Measurements from ENCODE around the gene KDM6A. TPM values are rescaled to one million over a fixed set of nuclear protein-coding genes. Genes with fewer than 3 reads are reported as not detected.
"Not testable (repeated sequence)": the region's sequence is repeated elsewhere in the genome, so short reads cannot be mapped to it uniquely, and the experiment has no call there.

The KDM6A gene
- total RNA-seq, 1 experiment from 2014 or later = 42.8 TPM

GRCh38 chrX:45063319-45064095 lies 190.5 kb downstream of the KDM6A start:
- no peak overlapping the region for H3K4me3 Mint-ChIP-seq (ENCODE audit: low read depth, unreplicated experiment)
- intact Hi-C loops (cut with micrococcal nuclease; ENCODE audit: unreplicated experiment) = no loop called here
- peak overlapping the region; percentile 67 for H3K27ac Mint-ChIP-seq (ENCODE audit: unreplicated experiment)
- no peak for TF ChIP-seq CTCF (IDR thresholded peaks at IDR 0.05; ENCODE audit: unreplicated experiment)
- BruUV-seq (replicated peaks) = no TSS peak
- no peak for DNase-seq
- no peaks in the 10 kb centered on the region for H3K9me3 Mint-ChIP-seq (ENCODE audit: low read depth, unreplicated experiment)
- CTCF ChIA-PET = no interaction called here
- peaks cover 7% of the 10 kb centered on the region for H3K36me3 Mint-ChIP-seq (ENCODE audit: insufficient read depth, unreplicated experiment)
- peaks cover 20% of the 10 kb centered on the region for H3K4me1 Mint-ChIP-seq (ENCODE audit: low read depth, unreplicated experiment)
- H3K27me3 Mint-ChIP-seq (ENCODE audit: unreplicated experiment) = no peaks in the 10 kb centered on the region

GRCh38 chrX:45068569-45068968 lies 195.6 kb downstream of the KDM6A start:
- Mint-ChIP-seq H3K36me3 (ENCODE audit: insufficient read depth, unreplicated experiment) (peaks cover 11% of the 10 kb centered on the region), H3K4me1 (ENCODE audit: low read depth, unreplicated experiment) (peaks cover 20% of the 10 kb centered on the region), H3K9me3 (ENCODE audit: low read depth, unreplicated experiment) (no peaks in the 10 kb centered on the region), H3K27ac (ENCODE audit: unreplicated experiment) (peak overlapping the region; percentile 5), H3K27me3 (ENCODE audit: unreplicated experiment) (no peaks in the 10 kb centered on the region), H3K4me3 (ENCODE audit: low read depth, unreplicated experiment) (no peak overlapping the region)
- no TSS peak for BruUV-seq (replicated peaks)
- DNase-seq = peak; percentile 2
- intact Hi-C loops (cut with micrococcal nuclease; ENCODE audit: unreplicated experiment) = no loop called here
- no peak for TF ChIP-seq CTCF (IDR thresholded peaks at IDR 0.05; ENCODE audit: unreplicated experiment)
- CTCF ChIA-PET = no interaction called here

GRCh38 chrX:45070116-45071007 lies 197.4 kb downstream of the KDM6A start:
- Mint-ChIP-seq H3K27me3 (ENCODE audit: unreplicated experiment) (no peaks in the 10 kb centered on the region), H3K36me3 (ENCODE audit: insufficient read depth, unreplicated experiment) (peaks cover 6% of the 10 kb centered on the region), H3K4me3 (ENCODE audit: low read depth, unreplicated experiment) (no peak overlapping the region), H3K9me3 (ENCODE audit: low read depth, unreplicated experiment) (no peaks in the 10 kb centered on the region), H3K4me1 (ENCODE audit: low read depth, unreplicated experiment) (peaks cover 13% of the 10 kb centered on the region), H3K27ac (ENCODE audit: unreplicated experiment) (no peak overlapping the region)
- TF ChIP-seq CTCF (IDR thresholded peaks at IDR 0.05; ENCODE audit: unreplicated experiment) = peak; percentile 41
- BruUV-seq (replicated peaks) = no TSS peak
- CTCF ChIA-PET = interaction anchor here (0.6 to 1.1 kb wide), 4 partner anchors 38 to 361 kb away, joined by 3 to 6 read pairs (median 4); no protein-coding TSS in a partner anchor
- DNase-seq = peak; percentile 12
- intact Hi-C loops (cut with micrococcal nuclease; ENCODE audit: unreplicated experiment) = loop anchor here (5.0 kb wide), 1 partner anchor 198 kb away; the partner anchor contains the start of gene KDM6A

GRCh38 chrX:45073011-45073410 lies 200.0 kb downstream of the KDM6A start:
- H3K27ac Mint-ChIP-seq (ENCODE audit: unreplicated experiment); H3K9me3 Mint-ChIP-seq (ENCODE audit: low read depth, unreplicated experiment); H3K4me1 Mint-ChIP-seq (ENCODE audit: low read depth, unreplicated experiment); DNase-seq; H3K27me3 Mint-ChIP-seq (ENCODE audit: unreplicated experiment); BruUV-seq (replicated peaks); H3K4me3 Mint-ChIP-seq (ENCODE audit: low read depth, unreplicated experiment); CTCF ChIA-PET; H3K36me3 Mint-ChIP-seq (ENCODE audit: insufficient read depth, unreplicated experiment): not testable (repeated sequence)
- intact Hi-C loops (cut with micrococcal nuclease; ENCODE audit: unreplicated experiment) = loop anchor here (5.0 kb wide), 1 partner anchor 201 kb away; the partner anchor contains the start of gene KDM6A
